KMS-11 (cell line): ENCODE measurements around the gene SLC25A36.

Experiments
- H2AFZ ChIP-seq: fragments of 200-600 bp; sonication (generic); 2 replicates; pipeline ENCODE4 v1.6.1; 2016; ENCODE audit warnings: antibody characterized with exemption, mixed run types, low read depth
- H3K27ac ChIP-seq: fragments of 200-600 bp; sonication (generic); 2 replicates; pipeline ENCODE4 v1.6.1; 2016; ENCODE audit warnings: mild to moderate bottlenecking, mixed run types
- H3K27me3 ChIP-seq: fragments of 200-600 bp; sonication (generic); 2 replicates; pipeline ENCODE4 v1.6.1; 2017; ENCODE audit warnings: mild to moderate bottlenecking, low read depth, mixed run types, moderate library complexity; ENCODE audit not compliant: insufficient read depth
- H3K36me3 ChIP-seq: fragments of 200-600 bp; sonication (generic); 2 replicates; pipeline ENCODE4 v1.6.1; 2017; ENCODE audit warnings: mild to moderate bottlenecking, mixed run types; ENCODE audit not compliant: insufficient read depth
- H3K4me1 ChIP-seq: fragments of 200-600 bp; sonication (generic); 2 replicates; pipeline ENCODE4 v1.6.1; 2016; ENCODE audit warnings: mild to moderate bottlenecking, low read depth, mixed run types; ENCODE audit not compliant: poor library complexity, severe bottlenecking
- H3K4me2 ChIP-seq: fragments of 200-600 bp; sonication (generic); 2 replicates; pipeline ENCODE4 v1.7.0; 2016; ENCODE audit warnings: mild to moderate bottlenecking, mixed run types
- H3K4me3 ChIP-seq: fragments of 200-600 bp; sonication (generic); IDR thresholded peaks from 2 replicates; pipeline ENCODE4 v1.6.1; 2017; ENCODE audit warnings: low read depth, low read length, mixed read lengths; ENCODE audit not compliant: insufficient read depth
- H3K79me2 ChIP-seq: fragments of 200-600 bp; sonication (generic); 2 replicates; pipeline ENCODE4 v1.6.1; 2016; ENCODE audit warnings: low read depth, mixed run types; ENCODE audit not compliant: insufficient read depth
- H3K9ac ChIP-seq: fragments of 200-600 bp; sonication (generic); 2 replicates; pipeline ENCODE4 v1.6.1; 2016; ENCODE audit warnings: mild to moderate bottlenecking, mixed run types
- H4K20me1 ChIP-seq: fragments of 200-600 bp; sonication (generic); 2 replicates; pipeline ENCODE4 v1.6.1; 2016; ENCODE audit warnings: mild to moderate bottlenecking, mixed run types; ENCODE audit not compliant: insufficient read depth
- TF ChIP-seq, protein P1 (sequence below): fragments of 200-600 bp; sonication (generic); conservative IDR thresholded peaks from 2 replicates; pipeline ENCODE4 v1.6.1; 2017; ENCODE audit warnings: low read depth, mild to moderate bottlenecking, antibody characterized with exemption, low read length, moderate library complexity, mixed read lengths

SLC25A36 gene

GRCh38 chr3:140924097-140924873, 17.4 kb upstream of the SLC25A36 start:
- H3K4me1 ChIP-seq = no peaks in the 10 kb centered on the region
- no peaks in the 10 kb centered on the region for H3K27me3 ChIP-seq
- H3K79me2 ChIP-seq = no peaks in the 10 kb centered on the region
- H2AFZ ChIP-seq = no peak overlapping the region
- H3K4me2 ChIP-seq = no peak overlapping the region
- H3K36me3 ChIP-seq = no peaks in the 10 kb centered on the region
- no peak overlapping the region for H3K9ac ChIP-seq
- H3K4me3 ChIP-seq = no peak overlapping the region
- H3K27ac ChIP-seq = no peak overlapping the region
- no peaks in the 10 kb centered on the region for H4K20me1 ChIP-seq
- TF ChIP-seq, protein P1, sequence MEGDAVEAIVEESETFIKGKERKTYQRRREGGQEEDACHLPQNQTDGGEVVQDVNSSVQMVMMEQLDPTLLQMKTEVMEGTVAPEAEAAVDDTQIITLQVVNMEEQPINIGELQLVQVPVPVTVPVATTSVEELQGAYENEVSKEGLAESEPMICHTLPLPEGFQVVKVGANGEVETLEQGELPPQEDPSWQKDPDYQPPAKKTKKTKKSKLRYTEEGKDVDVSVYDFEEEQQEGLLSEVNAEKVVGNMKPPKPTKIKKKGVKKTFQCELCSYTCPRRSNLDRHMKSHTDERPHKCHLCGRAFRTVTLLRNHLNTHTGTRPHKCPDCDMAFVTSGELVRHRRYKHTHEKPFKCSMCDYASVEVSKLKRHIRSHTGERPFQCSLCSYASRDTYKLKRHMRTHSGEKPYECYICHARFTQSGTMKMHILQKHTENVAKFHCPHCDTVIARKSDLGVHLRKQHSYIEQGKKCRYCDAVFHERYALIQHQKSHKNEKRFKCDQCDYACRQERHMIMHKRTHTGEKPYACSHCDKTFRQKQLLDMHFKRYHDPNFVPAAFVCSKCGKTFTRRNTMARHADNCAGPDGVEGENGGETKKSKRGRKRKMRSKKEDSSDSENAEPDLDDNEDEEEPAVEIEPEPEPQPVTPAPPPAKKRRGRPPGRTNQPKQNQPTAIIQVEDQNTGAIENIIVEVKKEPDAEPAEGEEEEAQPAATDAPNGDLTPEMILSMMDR = no peak

- H3K27ac ChIP-seq = no peak overlapping the region
- H3K4me3 ChIP-seq = no peak overlapping the region
- H3K4me1 ChIP-seq = no peaks in the 10 kb centered on the region
- no peaks in the 10 kb centered on the region for H3K27me3 ChIP-seq
- H3K4me2 ChIP-seq = no peak overlapping the region
- TF ChIP-seq, protein P1 = no peak
- H3K36me3 ChIP-seq = no peaks in the 10 kb centered on the region
- H3K79me2 ChIP-seq = no peaks in the 10 kb centered on the region
- H4K20me1 ChIP-seq = no peaks in the 10 kb centered on the region
- H2AFZ ChIP-seq = no peak overlapping the region
- no peak overlapping the region for H3K9ac ChIP-seq
These were observed 14.2 kb upstream of the SLC25A36 start for GRCh38 chr3:140927279-140928069.

GRCh38 chr3:140929446-140929845, 12.2 kb upstream of the SLC25A36 start:
- Histone ChIP-seq H3K79me2 (no peaks in the 10 kb centered on the region), H2AFZ (no peak overlapping the region), H3K27me3 (no peaks in the 10 kb centered on the region), H3K9ac (no peak overlapping the region), H3K36me3 (no peaks in the 10 kb centered on the region), H3K27ac (no peak overlapping the region), H3K4me2 (no peak overlapping the region), H4K20me1 (no peaks in the 10 kb centered on the region), H3K4me1 (no peaks in the 10 kb centered on the region), H3K4me3 (no peak overlapping the region)
- TF ChIP-seq, protein P1 = no peak

DNA sequence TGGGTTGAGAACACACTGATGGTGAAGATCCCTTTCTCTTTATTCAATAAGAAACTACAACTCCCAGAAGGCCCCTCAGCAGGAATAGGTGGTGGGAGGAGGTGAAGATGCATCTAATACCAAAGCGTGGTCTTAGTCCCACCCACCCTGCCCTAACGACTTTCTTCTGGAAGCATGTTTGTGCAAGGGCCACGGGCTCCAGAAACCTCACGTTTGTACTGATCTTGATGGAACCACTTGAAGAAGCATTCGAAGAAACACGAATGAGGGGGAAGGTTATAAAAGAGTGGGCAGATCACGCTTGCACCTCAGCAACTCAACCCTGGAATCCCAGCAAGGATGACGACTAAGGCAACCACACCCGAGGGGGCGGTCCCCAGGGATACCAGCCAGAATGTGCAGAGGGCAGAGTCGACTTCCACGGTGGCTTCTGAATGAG, 10.6 kb upstream of the SLC25A36 start:
- TF ChIP-seq, protein P1 = no peak
- no peak overlapping the region for H3K4me3 ChIP-seq
- H3K79me2 ChIP-seq = no peaks in the 10 kb centered on the region
- no peak overlapping the region for H2AFZ ChIP-seq
- H4K20me1 ChIP-seq = no peaks in the 10 kb centered on the region
- no peaks in the 10 kb centered on the region for H3K36me3 ChIP-seq
- H3K4me2 ChIP-seq = no peak overlapping the region
- H3K27ac ChIP-seq = no peak overlapping the region
- no peaks in the 10 kb centered on the region for H3K4me1 ChIP-seq
- no peaks in the 10 kb centered on the region for H3K27me3 ChIP-seq
- no peak overlapping the region for H3K9ac ChIP-seq
